ENCODE results near the gene EDC3.
"Not testable (repeated sequence)": the region's sequence is repeated elsewhere in the genome, so short reads cannot be mapped to it uniquely, and the experiment has no call there.

The EDC3 gene

GRCh38 chr15:74709892-74710291, 14.1 kb upstream of the EDC3 start:
- DNase-seq (ENCODE audit: low read depth) = no peak

GRCh38 chr15:74709011-74709410, 13.2 kb upstream of the EDC3 start:
- peak; percentile 94 for DNase-seq (ENCODE audit: low read depth)

GRCh38 chr15:74696808-74697207, 984 bp upstream of the EDC3 start:
- no peak for DNase-seq (ENCODE audit: low read depth)

- DNase-seq (ENCODE audit: low read depth) = no peak
These were observed 540 bp upstream of the EDC3 start for GRCh38 chr15:74696398-74696729.

GRCh38 chr15:74692327-74692726, 3.5 kb downstream of the EDC3 start:
- DNase-seq (ENCODE audit: low read depth) = no peak

- DNase-seq (ENCODE audit: low read depth) = no peak
These were observed 12.1 kb downstream of the EDC3 start for GRCh38 chr15:74683758-74684157.

- no peak for DNase-seq (ENCODE audit: low read depth)
These were observed 12.9 kb downstream of the EDC3 start for GRCh38 chr15:74682954-74683353.

GRCh38 chr15:74680456-74680855, 15.4 kb downstream of the EDC3 start:
- DNase-seq (ENCODE audit: low read depth) = peak; percentile 82

GRCh38 chr15:74676801-74677200, 19.0 kb downstream of the EDC3 start:
- DNase-seq (ENCODE audit: low read depth) = no peak

- no peak for DNase-seq (ENCODE audit: low read depth)
These were observed 21.7 kb downstream of the EDC3 start for GRCh38 chr15:74674161-74674560.

GRCh38 chr15:74669627-74670026, 26.2 kb downstream of the EDC3 start:
- no peak for DNase-seq (ENCODE audit: low read depth)

GRCh38 chr15:74667975-74668374, 27.8 kb downstream of the EDC3 start:
- no peak for DNase-seq (ENCODE audit: low read depth)

GRCh38 chr15:74664670-74665069, 31.2 kb downstream of the EDC3 start:
- DNase-seq (ENCODE audit: low read depth) = no peak

GRCh38 chr15:74664028-74664616, 31.7 kb downstream of the EDC3 start:
- peak; percentile 85 for DNase-seq (ENCODE audit: low read depth)

GRCh38 chr15:74663303-74664027, 32.4 kb downstream of the EDC3 start:
- no peak for DNase-seq (ENCODE audit: low read depth)

GRCh38 chr15:74662064-74662860, 33.6 kb downstream of the EDC3 start:
- no peak for DNase-seq (ENCODE audit: low read depth)

GRCh38 chr15:74661280-74661679, 34.5 kb downstream of the EDC3 start:
- not testable (repeated sequence) for DNase-seq (ENCODE audit: low read depth)

- DNase-seq (ENCODE audit: low read depth) = peak; percentile 37
These were observed 38.0 kb downstream of the EDC3 start for GRCh38 chr15:74657846-74658245.

- DNase-seq (ENCODE audit: low read depth) = no peak
These were observed 38.8 kb downstream of the EDC3 start for GRCh38 chr15:74656935-74657535.

- DNase-seq (ENCODE audit: low read depth) = no peak
These were observed 40.4 kb downstream of the EDC3 start for GRCh38 chr15:74655424-74655823.

GRCh38 chr15:74653426-74654102, 42.3 kb downstream of the EDC3 start:
- peak; percentile 61 for DNase-seq (ENCODE audit: low read depth)

- DNase-seq (ENCODE audit: low read depth) = no peak
These were observed 44.5 kb downstream of the EDC3 start for GRCh38 chr15:74651242-74651741.

Measured in amniotic epithelial cell (primary cell).